NB4 (cell line): ENCODE data around the gene EEA1.

ENCODE experiments used
- MAX ChIP-seq: IDR thresholded peaks from 2 replicates; pipeline ENCODE4 v1.6.1; 2011; ENCODE audit warnings: low read depth, low read length
- POLR2A ChIP-seq: IDR thresholded peaks from 2 replicates; pipeline ENCODE4 v1.6.1; 2011; ENCODE audit warnings: mild to moderate bottlenecking; ENCODE audit not compliant: insufficient read length; ENCODE audit errors: extremely low read depth
- TF ChIP-seq, protein P1 (sequence below): IDR thresholded peaks from one replicate; pipeline ENCODE4 v1.5.1; 2012; ENCODE audit warnings: low read depth, low read length

- TF ChIP-seq, protein P1, sequence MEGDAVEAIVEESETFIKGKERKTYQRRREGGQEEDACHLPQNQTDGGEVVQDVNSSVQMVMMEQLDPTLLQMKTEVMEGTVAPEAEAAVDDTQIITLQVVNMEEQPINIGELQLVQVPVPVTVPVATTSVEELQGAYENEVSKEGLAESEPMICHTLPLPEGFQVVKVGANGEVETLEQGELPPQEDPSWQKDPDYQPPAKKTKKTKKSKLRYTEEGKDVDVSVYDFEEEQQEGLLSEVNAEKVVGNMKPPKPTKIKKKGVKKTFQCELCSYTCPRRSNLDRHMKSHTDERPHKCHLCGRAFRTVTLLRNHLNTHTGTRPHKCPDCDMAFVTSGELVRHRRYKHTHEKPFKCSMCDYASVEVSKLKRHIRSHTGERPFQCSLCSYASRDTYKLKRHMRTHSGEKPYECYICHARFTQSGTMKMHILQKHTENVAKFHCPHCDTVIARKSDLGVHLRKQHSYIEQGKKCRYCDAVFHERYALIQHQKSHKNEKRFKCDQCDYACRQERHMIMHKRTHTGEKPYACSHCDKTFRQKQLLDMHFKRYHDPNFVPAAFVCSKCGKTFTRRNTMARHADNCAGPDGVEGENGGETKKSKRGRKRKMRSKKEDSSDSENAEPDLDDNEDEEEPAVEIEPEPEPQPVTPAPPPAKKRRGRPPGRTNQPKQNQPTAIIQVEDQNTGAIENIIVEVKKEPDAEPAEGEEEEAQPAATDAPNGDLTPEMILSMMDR, result no peak
- TF ChIP-seq MAX (no peak), POLR2A (no peak)
Measured at GRCh38 chr12:92786045-92786444, 143.1 kb downstream of the EEA1 start.
